ENCODE data around the gene MAPRE2.

MAPRE2 gene

GRCh38 chr18:35110554-35111485 lies 69.6 kb downstream of the MAPRE2 start:
- H3K9me3 ChIP-seq (ENCODE audit: severe bottlenecking), result no peaks in the 10 kb centered on the region
- no peaks in the 10 kb centered on the region for H3K36me3 ChIP-seq
- no peak for TF ChIP-seq CTCF (IDR thresholded peaks at IDR 0.05; ENCODE audit: low read depth, low read length)
- no peaks in the 10 kb centered on the region for H3K27me3 ChIP-seq (ENCODE audit: insufficient read depth, low read depth, severe bottlenecking)
- H3K4me3 ChIP-seq (ENCODE audit: low read depth, low read length), result no peak overlapping the region
- no peak for DNase-seq
- H3K27ac ChIP-seq, result no peak overlapping the region

- Histone ChIP-seq H3K9me3 (ENCODE audit: severe bottlenecking) (no peaks in the 10 kb centered on the region), H3K27me3 (ENCODE audit: insufficient read depth, low read depth, severe bottlenecking) (no peaks in the 10 kb centered on the region), H3K36me3 (no peaks in the 10 kb centered on the region), H3K27ac (no peak overlapping the region), H3K4me3 (ENCODE audit: low read depth, low read length) (no peak overlapping the region)
- TF ChIP-seq CTCF (IDR thresholded peaks at IDR 0.05; ENCODE audit: low read depth, low read length), result no peak
- DNase-seq, result no peak
Measured at GRCh38 chr18:35112696-35113095, 71.5 kb downstream of the MAPRE2 start.

GRCh38 chr18:35114305-35114704 lies 73.1 kb downstream of the MAPRE2 start:
- no peak for TF ChIP-seq CTCF (IDR thresholded peaks at IDR 0.05; ENCODE audit: low read depth, low read length)
- Histone ChIP-seq H3K9me3 (ENCODE audit: severe bottlenecking) (no peaks in the 10 kb centered on the region), H3K36me3 (no peaks in the 10 kb centered on the region), H3K4me3 (ENCODE audit: low read depth, low read length) (no peak overlapping the region), H3K27ac (no peak overlapping the region), H3K27me3 (ENCODE audit: insufficient read depth, low read depth, severe bottlenecking) (no peaks in the 10 kb centered on the region)
- no peak for DNase-seq

GRCh38 chr18:35116784-35117318 lies 75.6 kb downstream of the MAPRE2 start:
- H3K27ac ChIP-seq, result no peak overlapping the region
- no peaks in the 10 kb centered on the region for H3K9me3 ChIP-seq (ENCODE audit: severe bottlenecking)
- H3K4me3 ChIP-seq (ENCODE audit: low read depth, low read length), result no peak overlapping the region

GRCh38 chr18:35117372-35117771 lies 76.2 kb downstream of the MAPRE2 start:
- no peak for DNase-seq
- Histone ChIP-seq H3K27me3 (ENCODE audit: insufficient read depth, low read depth, severe bottlenecking) (no peaks in the 10 kb centered on the region), H3K27ac (no peak overlapping the region), H3K4me3 (ENCODE audit: low read depth, low read length) (no peak overlapping the region), H3K9me3 (ENCODE audit: severe bottlenecking) (no peaks in the 10 kb centered on the region), H3K36me3 (no peaks in the 10 kb centered on the region)
- TF ChIP-seq CTCF (IDR thresholded peaks at IDR 0.05; ENCODE audit: low read depth, low read length), result no peak

More at GRCh38 chr18:35116784-35117318, 75.6 kb downstream of the MAPRE2 start:
- H3K27me3 ChIP-seq (ENCODE audit: insufficient read depth, low read depth, severe bottlenecking), result no peaks in the 10 kb centered on the region
- DNase-seq, result no peak
- H3K36me3 ChIP-seq, result no peaks in the 10 kb centered on the region
- no peak for TF ChIP-seq CTCF (IDR thresholded peaks at IDR 0.05; ENCODE audit: low read depth, low read length)
